GM18519 (cell line): ENCODE measurements around the gene FTO.
A peak's percentile ranks its signal among the peaks of the same experiment; 100 is the strongest.
"Not testable (repeated sequence)": the region's sequence is repeated elsewhere in the genome, so short reads cannot be mapped to it uniquely, and the experiment has no call there.

Experiments
- ATAC-seq: cut with Tn5 transposase; IDR thresholded peaks from one replicate; pipeline ENCODE4 v1.9.1; 2021; ENCODE audit warnings: mild to moderate bottlenecking, moderate library complexity; ENCODE audit not compliant: unreplicated experiment, low FRiP score

The FTO gene

GRCh38 chr16:53703590-53704444, at the start of gene FTO, which contains the start of gene RPGRIP1L:
TSS of gene FTO (plus strand) at chr16:53704156.
TSS of gene RPGRIP1L (minus strand) at chr16:53703859. CDS start at chr16:53700723, 3,136 bp downstream.
- peak; percentile 99 for ATAC-seq

GRCh38 chr16:53654946-53655345, 49.0 kb upstream of the FTO start:
- ATAC-seq, result no peak

- ATAC-seq, result no peak
Measured at GRCh38 chr16:53662072-53662471, 41.9 kb upstream of the FTO start.

- peak; percentile 53 for ATAC-seq
Measured at GRCh38 chr16:53664724-53665345, 39.1 kb upstream of the FTO start.

GRCh38 chr16:53666786-53667415, 37.1 kb upstream of the FTO start:
- no peak for ATAC-seq

GRCh38 chr16:53668869-53669268, 35.1 kb upstream of the FTO start:
- no peak for ATAC-seq

- ATAC-seq, result no peak
Measured at GRCh38 chr16:53672461-53672860, 31.5 kb upstream of the FTO start.

GRCh38 chr16:53673189-53673588, 30.8 kb upstream of the FTO start:
- no peak for ATAC-seq

- no peak for ATAC-seq
Measured at GRCh38 chr16:53678155-53678554, 25.8 kb upstream of the FTO start.

- no peak for ATAC-seq
Measured at GRCh38 chr16:53678756-53679343, 25.1 kb upstream of the FTO start.

- no peak for ATAC-seq
Measured at GRCh38 chr16:53680756-53681155, 23.2 kb upstream of the FTO start.

GRCh38 chr16:53681354-53681753, 22.6 kb upstream of the FTO start:
- no peak for ATAC-seq

- not testable (repeated sequence) for ATAC-seq
Measured at GRCh38 chr16:53685334-53685733, 18.6 kb upstream of the FTO start.

- no peak for ATAC-seq
Measured at GRCh38 chr16:53686710-53687109, 17.2 kb upstream of the FTO start.

GRCh38 chr16:53689636-53690035, 14.3 kb upstream of the FTO start:
- no peak for ATAC-seq

- ATAC-seq, result no peak
Measured at GRCh38 chr16:53690771-53691170, 13.2 kb upstream of the FTO start.

- ATAC-seq, result no peak
Measured at GRCh38 chr16:53692146-53692545, 11.8 kb upstream of the FTO start.

- no peak for ATAC-seq
Measured at GRCh38 chr16:53693320-53693719, 10.6 kb upstream of the FTO start.

- ATAC-seq, result no peak
Measured at GRCh38 chr16:53695070-53695469, 8.9 kb upstream of the FTO start.

GRCh38 chr16:53698271-53698670, 5.7 kb upstream of the FTO start:
- ATAC-seq, result not testable (repeated sequence)

GRCh38 chr16:53704445-53704813, 473 bp downstream of the FTO start:
- no peak for ATAC-seq
